ENCODE measurements around the gene ITGAE.

GRCh38 chr17:3672571-3672970 lies 128.4 kb downstream of the ITGAE start:
- TF ChIP-seq CTCF (IDR thresholded peaks at IDR 0.05): no peak
- no peak for TF ChIP-seq POLR2AphosphoS5 (IDR thresholded peaks at IDR 0.05)
- TF ChIP-seq POLR2A (IDR thresholded peaks at IDR 0.05): no peak
- no peak for TF ChIP-seq EP300 (IDR thresholded peaks at IDR 0.05)

All from sigmoid colon (tissue), 4 donors.